SK-N-SH (cell line): Measurements from ENCODE around the gene OR5M10. TPM values are rescaled to one million over a fixed set of nuclear protein-coding genes. Genes with fewer than 3 reads are reported as not detected.

Experiments
- CTCF ChIA-PET: fragments of 300-600, 350-600 bp; formaldehyde crosslinking; extraction: SDS; loops from one replicate; lab custom pipeline; 2021; lab: Yijun Ruan, JAX
- POLR2A ChIA-PET: fragments of 350-600 bp; sonication (Branson Sonifier 250); formaldehyde crosslinking; extraction: SDS; loops from one replicate; lab custom pipeline; 2020; ENCODE audit warnings: antibody characterized with exemption, inconsistent platforms; lab: Yijun Ruan, JAX
- DNase-seq: peaks from one replicate; pipeline ENCODE4 v3.0.0; 2012
- H2AFZ ChIP-seq: fragments of 200-600 bp; sonication (generic); 2 replicates; pipeline ENCODE4 v1.8.1; 2016; ENCODE audit warnings: antibody characterized with exemption, mild to moderate bottlenecking, low read depth
- H3F3A ChIP-seq: fragments of 200-600 bp; sonication (generic); replicated peaks from 2 replicates; pipeline ENCODE3; 2016; ENCODE audit warnings: antibody characterized with exemption, mild to moderate bottlenecking; ENCODE audit not compliant: insufficient read depth
- H3K27ac ChIP-seq, 2 experiments: fragments of 200-500 bp in 1 of 2; fragments of 200-600 bp in 1 of 2; sonication (Bioruptor generic) in 1 of 2; sonication (generic), shearing (Covaris generic) in 1 of 2; 2 replicates each; pipeline versions ENCODE4 v1.5.1 to v1.6.1; 2014 to 2016; ENCODE audit warnings: low read depth in 2 of 2, inconsistent platforms in 1 of 2, low read length in 1 of 2, mild to moderate bottlenecking in 1 of 2, mixed read lengths in 1 of 2
- H3K27me3 ChIP-seq: fragments of 200-600 bp; sonication (generic), shearing (Covaris generic); 2 replicates; pipeline ENCODE4 v1.6.1; 2016; ENCODE audit warnings: mixed run types; ENCODE audit not compliant: insufficient read depth
- H3K36me3 ChIP-seq, 2 experiments: fragments of 200-500 bp in 1 of 2; fragments of 200-600 bp in 1 of 2; sonication (Bioruptor generic) in 1 of 2; sonication (generic) in 1 of 2; replicated peaks in 1 of 2; 2 replicates each; pipeline versions ENCODE3 to v1.5.1; 2014 to 2016; ENCODE audit warnings: low read length in 1 of 2, mild to moderate bottlenecking in 1 of 2; ENCODE audit not compliant: insufficient read depth in 2 of 2, control insufficient read depth in 1 of 2
- H3K4me1 ChIP-seq, 2 experiments: fragments of 200-500 bp in 1 of 2; fragments of 200-600 bp in 1 of 2; sonication (Bioruptor generic) in 1 of 2; sonication (generic), shearing (Covaris generic) in 1 of 2; 2 replicates each; pipeline versions ENCODE4 v1.5.1 to v1.6.1; 2014 to 2016; ENCODE audit warnings: low read depth in 1 of 2, low read length in 1 of 2, mixed run types in 1 of 2; ENCODE audit not compliant: insufficient read depth in 2 of 2, control insufficient read depth in 1 of 2
- H3K4me2 ChIP-seq: fragments of 200-600 bp; sonication (generic), shearing (Covaris generic); 2 replicates; pipeline ENCODE4 v1.6.1; 2017; ENCODE audit warnings: mixed run types
- H3K4me3 ChIP-seq, 2 experiments: fragments of 200-500 bp in 1 of 2; fragments of 200-600 bp in 1 of 2; sonication (Bioruptor generic) in 1 of 2; sonication (generic), shearing (Covaris generic) in 1 of 2; 2 replicates each; pipeline versions ENCODE4 v1.5.1 to v1.8.1; 2014 to 2016; ENCODE audit warnings: low read depth in 2 of 2, inconsistent platforms in 1 of 2, low read length in 1 of 2, mild to moderate bottlenecking in 1 of 2, mixed read lengths in 1 of 2, moderate library complexity in 1 of 2
- H3K79me2 ChIP-seq: fragments of 200-600 bp; sonication (generic); 2 replicates; pipeline ENCODE4 v1.8.1; 2017; ENCODE audit warnings: mild to moderate bottlenecking; ENCODE audit not compliant: insufficient read depth
- H3K9ac ChIP-seq: fragments of 200-600 bp; sonication (generic); 2 replicates; pipeline ENCODE4 v1.6.1; 2017; ENCODE audit warnings: mixed run types
- H3K9me2 ChIP-seq: fragments of 200-600 bp; sonication (generic); 2 replicates; pipeline ENCODE4 v1.6.1; 2017; ENCODE audit warnings: mixed run types
- H3K9me3 ChIP-seq: fragments of 200-600 bp; sonication (generic); 2 replicates; pipeline ENCODE4 v1.6.1; 2017; ENCODE audit warnings: mixed run types, mild to moderate bottlenecking, moderate library complexity
- H4K20me1 ChIP-seq: fragments of 200-600 bp; sonication (generic); 2 replicates; pipeline ENCODE4 v1.6.1; 2017; ENCODE audit warnings: mild to moderate bottlenecking, mixed run types; ENCODE audit not compliant: insufficient read depth
- CHD2 ChIP-seq: fragments of 150-350 bp; IDR thresholded peaks from 2 replicates; pipeline ENCODE4 v1.6.1; 2018; ENCODE audit warnings: low read length; ENCODE audit not compliant: partially characterized antibody
- FOSL2 ChIP-seq: IDR thresholded peaks from 2 replicates; pipeline ENCODE4 v1.4.0; 2012; ENCODE audit warnings: low read depth, mild to moderate bottlenecking, moderate library complexity, borderline replicate concordance
- FOXJ3 ChIP-seq: sonication (generic); formaldehyde crosslinking; IDR thresholded peaks from 2 replicates; pipeline ENCODE4 v1.5.1; 2020; ENCODE audit warnings: mild to moderate bottlenecking, missing genetic modification reagents
- FOXM1 ChIP-seq: IDR thresholded peaks from 2 replicates; pipeline ENCODE4 v1.4.0; 2012; ENCODE audit warnings: low read depth, mild to moderate bottlenecking
- GABPA ChIP-seq: IDR thresholded peaks from 2 replicates; pipeline ENCODE4 v1.4.0; 2012; ENCODE audit warnings: low read depth, mild to moderate bottlenecking
- MAX ChIP-seq: IDR thresholded peaks from 2 replicates; pipeline ENCODE4 v1.4.0; 2012; ENCODE audit warnings: low read depth
- MEF2A ChIP-seq: IDR thresholded peaks from 2 replicates; pipeline ENCODE4 v1.4.0; 2012; ENCODE audit warnings: low read depth, borderline replicate concordance
- MXI1 ChIP-seq: IDR thresholded peaks from 2 replicates; pipeline ENCODE4 v1.6.1; 2012; ENCODE audit warnings: mild to moderate bottlenecking, low read depth, low read length, improper control_type of control experiment
- NRF1 ChIP-seq: IDR thresholded peaks from 2 replicates; pipeline ENCODE4 v1.6.1; 2012; ENCODE audit warnings: low read depth, mild to moderate bottlenecking, low read length
- RAD21 ChIP-seq: IDR thresholded peaks from 2 replicates; pipeline ENCODE4 v1.6.1; 2012; ENCODE audit warnings: mild to moderate bottlenecking, low read length
- REST ChIP-seq: IDR thresholded peaks from 2 replicates; pipeline ENCODE4 v1.6.1; 2012; ENCODE audit warnings: mild to moderate bottlenecking, low read depth, low read length, moderate library complexity
- SIN3A ChIP-seq: IDR thresholded peaks from 2 replicates; pipeline ENCODE4 v1.6.1; 2012; ENCODE audit warnings: low read depth, mild to moderate bottlenecking, low read length, moderate library complexity, borderline replicate concordance
- SMC3 ChIP-seq: IDR thresholded peaks from 2 replicates; pipeline ENCODE4 v1.6.1; 2012; ENCODE audit warnings: low read depth, low read length, improper control_type of control experiment
- TAF1 ChIP-seq: IDR thresholded peaks from 2 replicates; pipeline ENCODE4 v1.6.1; 2012; ENCODE audit warnings: low read depth, mild to moderate bottlenecking, low read length, moderate library complexity, borderline replicate concordance
- TCF12 ChIP-seq: IDR thresholded peaks from 2 replicates; pipeline ENCODE4 v1.4.0; 2012
- USF1 ChIP-seq: IDR thresholded peaks from 2 replicates; pipeline ENCODE4 v1.4.0; 2012; ENCODE audit warnings: low read depth, borderline replicate concordance
- USF2 ChIP-seq: fragments of 150-350 bp; IDR thresholded peaks from 2 replicates; pipeline ENCODE4 v1.6.1; 2017; ENCODE audit warnings: antibody characterized with exemption, low read length, low read depth, borderline replicate concordance
- YY1 ChIP-seq: IDR thresholded peaks from 2 replicates; pipeline ENCODE4 v1.4.0; 2012; ENCODE audit warnings: low read depth, mild to moderate bottlenecking
- WGBS: methylation state at CpG from one replicate; pipeline ENCODE4 v1.1.6; 2017; ENCODE audit warnings: low lambda C conversion rate; 5-methylcytosine and 5-hydroxymethylcytosine counted together
- polyA plus RNA-seq, 3 experiments: library from polyadenylated mRNA; depleted of rRNA; stranded (reverse); fragments of >200 nt; gene quantifications; 2 replicates each; pipeline ENCODE4 v1.2.3, GENCODE V29; 2012

OR5M10 gene
- polyA plus RNA-seq, 1 of the 3 experiments (the other 2 are of a cell fraction): not detected

GRCh38 chr11:56543157-56543556, 34.4 kb downstream of the OR5M10 start, which contains the start of gene OR5M11 (continued):
- TF ChIP-seq USF1 (no peak), TCF12 (no peak), SIN3A (no peak), FOXM1 (no peak), MAX (no peak)
- TF ChIP-seq, all 33 proteins: peak for 0

- no peaks in the 10 kb centered on the region for H4K20me1 ChIP-seq
- no peaks in the 10 kb centered on the region for H3K79me2 ChIP-seq
- no peak overlapping the region for H2AFZ ChIP-seq
- no peaks in the 10 kb centered on the region for H3K9me3 ChIP-seq
- H3K9ac ChIP-seq: no peak overlapping the region
- WGBS: 9% methylated on average over 3 of the region's 3 CpGs
- ChIA-PET POLR2A (no interaction called here), CTCF (no interaction called here)
- DNase-seq: no peak
- no peak overlapping the region for H3K4me2 ChIP-seq
- no peaks in the 10 kb centered on the region for H3K36me3 ChIP-seq
- TF ChIP-seq FOSL2 (no peak), MEF2A (no peak), SMC3 (no peak), CHD2 (no peak), GABPA (no peak), FOXJ3 (CRISPR knock-in tag) (no peak), TCF12 (no peak), NRF1 (no peak)
- no peaks in the 10 kb centered on the region for H3K4me1 ChIP-seq
- H3K9me2 ChIP-seq: no peaks in the 10 kb centered on the region
- H3K4me3 ChIP-seq: no peak overlapping the region
- H3F3A ChIP-seq: no peaks in the 10 kb centered on the region
- no peaks in the 10 kb centered on the region for H3K27me3 ChIP-seq
- H3K27ac ChIP-seq: no peak overlapping the region
Observed at GRCh38 chr11:56533054-56533740, 44.3 kb downstream of the OR5M10 start.

GRCh38 chr11:56531856-56532255, 45.7 kb downstream of the OR5M10 start:
- TF ChIP-seq RAD21: no peak
- TF ChIP-seq FOXM1: no peak
- TF ChIP-seq REST: no peak
- no peak for TF ChIP-seq YY1
- no peak for TF ChIP-seq USF2
- no peak for TF ChIP-seq SIN3A
- no peak for TF ChIP-seq CHD2
- TF ChIP-seq MXI1: no peak
- TF ChIP-seq TAF1: no peak
- TF ChIP-seq GABPA: no peak
- no peak for TF ChIP-seq TCF12
- TF ChIP-seq SMC3: no peak
- no peak overlapping the region for H2AFZ ChIP-seq
- no peak overlapping the region for H3K4me3 ChIP-seq
- no peak overlapping the region for H3K4me2 ChIP-seq
- no peaks in the 10 kb centered on the region for H4K20me1 ChIP-seq
- WGBS: 1% methylated on average over 2 of the region's 2 CpGs
- no peak overlapping the region for H3K27ac ChIP-seq
- no peaks in the 10 kb centered on the region for H3F3A ChIP-seq
- H3K9ac ChIP-seq: no peak overlapping the region
- ChIA-PET POLR2A (no interaction called here), CTCF (no interaction called here)
- H3K9me2 ChIP-seq: no peaks in the 10 kb centered on the region
- H3K4me1 ChIP-seq: no peaks in the 10 kb centered on the region
- no peaks in the 10 kb centered on the region for H3K9me3 ChIP-seq
- no peaks in the 10 kb centered on the region for H3K36me3 ChIP-seq
- no peaks in the 10 kb centered on the region for H3K79me2 ChIP-seq
- no peak for DNase-seq
- no peaks in the 10 kb centered on the region for H3K27me3 ChIP-seq
